ENCODE data around the gene INO80E. TPM values are rescaled to one million over a fixed set of nuclear protein-coding genes. Genes with fewer than 3 reads are reported as not detected.

Gene INO80E
- total RNA-seq: 100 to 1,000 TPM in 1 of 5 donors, 10 to 100 TPM in 3, 1 to 10 TPM in 1; 3.5 to 319 (median 18.2) TPM
- 100 to 1,000 TPM in 1 of 3 donors, 10 to 100 TPM in 2; 45.7 to 109 (median 59.0) TPM for polyA plus RNA-seq
- long read RNA-seq, donor 1, partial matches to known transcripts: 0 of 6 reads
- long read RNA-seq, donor 1, other reads (novel, unspliced or antisense): 0 of 6 reads
- long read RNA-seq, donor 2, transcript INO80E-207 (7 exons, 2,103 nt): major isoform, 8 of 15 reads
- long read RNA-seq, donor 2, partial matches to known transcripts: 0 of 15 reads
- long read RNA-seq, donor 2, other reads (novel, unspliced or antisense): 0 of 15 reads
- long read RNA-seq, donor 3, partial matches to known transcripts: 0 of 4 reads
- long read RNA-seq, donor 3, other reads (novel, unspliced or antisense): 0 of 4 reads
- long read RNA-seq, donor 4, partial matches to known transcripts: 0 of 1 reads
- long read RNA-seq, donor 4, other reads (novel, unspliced or antisense): 0 of 1 reads
- long read RNA-seq, donor 5, transcript INO80E-207 (7 exons, 2,103 nt): major isoform, 5 of 12 reads
- long read RNA-seq, donor 5, partial matches to known transcripts: 0 of 12 reads
- long read RNA-seq, donor 5, other reads (novel, unspliced or antisense): 0 of 12 reads
- long read RNA-seq, donor 6, transcript INO80E-207 (7 exons, 2,103 nt): major isoform, 20 of 29 reads
- long read RNA-seq, donor 6, partial matches to known transcripts: 0 of 29 reads
- long read RNA-seq, donor 6, other reads (novel, unspliced or antisense): 0 of 29 reads
- long read RNA-seq, donor 7, transcript INO80E-201 (6 exons, 1,489 nt): minor isoform, 7 of 18 reads
- long read RNA-seq, donor 7, transcript INO80E-207 (7 exons, 2,103 nt): major isoform, 8 of 18 reads
- long read RNA-seq, donor 7, partial matches to known transcripts: 0 of 18 reads
- long read RNA-seq, donor 7, other reads (novel, unspliced or antisense): 0 of 18 reads
- long read RNA-seq, donor 8, transcript INO80E-207 (7 exons, 2,103 nt): major isoform, 6 of 13 reads
- long read RNA-seq, donor 8, partial matches to known transcripts: 0 of 13 reads
- long read RNA-seq, donor 8, other reads (novel, unspliced or antisense): 0 of 13 reads
- long read RNA-seq, donor 9, partial matches to known transcripts: 0 of 10 reads
- long read RNA-seq, donor 9, other reads (novel, unspliced or antisense): 0 of 10 reads
- long read RNA-seq, donor 10, full-length matches to known transcripts: 2 of 2 reads
- long read RNA-seq, donor 10, partial matches to known transcripts: 0 of 2 reads
- long read RNA-seq, donor 10, other reads (novel, unspliced or antisense): 0 of 2 reads

GRCh38 chr16:29995911-29996765 is at the start of gene INO80E:
Gene INO80E (plus strand): TSS chr16:29996241. CDS start chr16:29996311, 70 bp downstream.
- peak within 1 kb of the TSS; percentile 86 to 98 (median 91) for H3K4me3 ChIP-seq
- peak within 1 kb of the TSS; percentile 96 to 98 (median 97) for H3K27ac ChIP-seq
- WGBS, 5 donors: 0% methylated on average over 59 to 65 of the region's 65 CpGs
- H3K36me3 ChIP-seq: peaks cover 25 to 64% (median 52%) of the 10 kb centered on the region in 4 donors
- intact Hi-C loops (cut with DNase I; ENCODE audit: low total_unique reads): no loop called here
- peak; percentile 99 for DNase-seq
- H3K9me3 ChIP-seq: no peaks in the 10 kb centered on the region
- TF ChIP-seq CTCF (IDR thresholded peaks at IDR 0.05) (no peak), POLR2AphosphoS5 (IDR thresholded peaks at IDR 0.05) (peak; percentile 81 to 97 (median 86)), POLR2A (IDR thresholded peaks at IDR 0.05) (no peak), EP300 (IDR thresholded peaks at IDR 0.05) (peak; percentile 49)
- H3K27me3 ChIP-seq: no peaks in the 10 kb centered on the region
- peaks cover 20 to 39% (median 29%) of the 10 kb centered on the region in 4 donors for H3K4me1 ChIP-seq

- Histone ChIP-seq H3K27ac (no peak overlapping the region), H3K36me3 (no peaks in the 10 kb centered on the region), H3K9me3 (no peaks in the 10 kb centered on the region), H3K4me1 (peaks cover 13 to 22% (median 17%) of the 10 kb centered on the region in 4 donors), H3K27me3 (no peaks in the 10 kb centered on the region), H3K4me3 (no peak overlapping the region)
- intact Hi-C loops (cut with DNase I; ENCODE audit: low total_unique reads): no loop called here
- WGBS, 5 donors: 77 to 92% (median 84%) methylated on average over 2 of the region's 2 CpGs
- no peak for TF ChIP-seq CTCF (IDR thresholded peaks at IDR 0.05)
- no peak for TF ChIP-seq POLR2AphosphoS5 (IDR thresholded peaks at IDR 0.05)
- TF ChIP-seq EP300 (IDR thresholded peaks at IDR 0.05): no peak
- TF ChIP-seq POLR2A (IDR thresholded peaks at IDR 0.05): no peak
- no peak for DNase-seq
Observed at GRCh38 chr16:29947897-29948296, 48.1 kb upstream of the INO80E start.

GRCh38 chr16:29950806-29951461 is 45.1 kb upstream of the INO80E start:
- TF ChIP-seq EP300 (IDR thresholded peaks at IDR 0.05) (no peak), POLR2A (IDR thresholded peaks at IDR 0.05) (no peak), CTCF (IDR thresholded peaks at IDR 0.05) (no peak), POLR2AphosphoS5 (IDR thresholded peaks at IDR 0.05) (no peak)
- 90 to 98% (median 92%) methylated on average over 4 of the region's 4 CpGs for WGBS, 5 donors
- intact Hi-C loops (cut with DNase I; ENCODE audit: low total_unique reads): no loop called here
- DNase-seq: no peak
- Histone ChIP-seq H3K27ac (no peak overlapping the region), H3K4me1 (no peaks in the 10 kb centered on the region), H3K9me3 (no peaks in the 10 kb centered on the region), H3K36me3 (no peaks in the 10 kb centered on the region), H3K27me3 (no peaks in the 10 kb centered on the region), H3K4me3 (no peak overlapping the region)

All from stomach (tissue), 19 donors.